ENCODE results near the gene RIT2. TPM values are rescaled to one million over a fixed set of nuclear protein-coding genes. Genes with fewer than 3 reads are reported as not detected.

RIT2 gene
- total and polyA plus RNA-seq, 2 of the 4 experiments (the other 2 are of a cell fraction) = not detected

GRCh38 chr18:43007365-43007764 lies 108.1 kb downstream of the RIT2 start:
- no peaks in the 10 kb centered on the region for H3K79me1 ChIP-seq (ENCODE audit: low read depth in 1 of 2, low read length in 2 of 2)
- no peaks in the 10 kb centered on the region for H3K4me1 ChIP-seq (ENCODE audit: control insufficient read depth, insufficient read depth, low read length)
- no peaks in the 10 kb centered on the region for H4K20me1 ChIP-seq (ENCODE audit: insufficient read depth, low read length)
- no peak overlapping the region for H4K91ac ChIP-seq (ENCODE audit: insufficient read depth, low read depth, low read length)
- H2AK5ac ChIP-seq (ENCODE audit: low read depth, low read length) = no peak overlapping the region
- H4K8ac ChIP-seq (ENCODE audit: low read depth in 2 of 2, low read length in 2 of 2) = no peak overlapping the region
- no peaks in the 10 kb centered on the region for H3K9me1 ChIP-seq (ENCODE audit: insufficient read depth, low read length)
- H3K4me2 ChIP-seq (ENCODE audit: low read depth, low read length) = no peak overlapping the region
- no peak overlapping the region for H2BK20ac ChIP-seq (ENCODE audit: low read depth, low read length)
- no peak overlapping the region for H3K56ac ChIP-seq (ENCODE audit: extremely low read depth, insufficient read depth, low read length)
- no peak overlapping the region for H2AFZ ChIP-seq (replicated peaks; ENCODE audit: low read length, poor library complexity)
- no peak overlapping the region for H3K14ac ChIP-seq (replicated peaks; ENCODE audit: low read depth, low read length)
- no peak overlapping the region for H4K5ac ChIP-seq (ENCODE audit: low read depth, low read length)
- H3K18ac ChIP-seq (ENCODE audit: low read depth, low read length) = no peak overlapping the region
- CTCF ChIA-PET = interaction anchor here (0.6 kb wide), 1 partner anchor 689 kb away, joined by 3 read pairs; no protein-coding TSS in a partner anchor
- no peak overlapping the region for H2BK15ac ChIP-seq (ENCODE audit: low read depth, low read length)
- no peak overlapping the region for H2AK9ac ChIP-seq (replicated peaks; ENCODE audit: low read depth, low read length, poor library complexity)
- H3K27ac ChIP-seq (ENCODE audit: insufficient read depth, low read length) = no peak overlapping the region
- no CpG with 5 or more reads among the region's 2 CpGs for WGBS, 2 experiments (ENCODE audit: extremely low coverage in 2 of 2, insufficient read length in 1 of 2)
- no peaks in the 10 kb centered on the region for H3K36me3 ChIP-seq (ENCODE audit: control insufficient read depth, insufficient read depth, low read length)
- H2BK5ac ChIP-seq (ENCODE audit: low read depth, low read length, poor library complexity, severe bottlenecking) = no peak overlapping the region
- no TSS peak for BruUV-seq (replicated peaks)
- dilution Hi-C loops (cut with HindIII; ENCODE audit: low sequenced_read_pairs, unreplicated experiment) (no loop called here), in situ Hi-C loops (cut with MboI; ENCODE audit: low sequenced_read_pairs) (no loop called here), intact Hi-C loops (cut with micrococcal nuclease) (no loop called here)
- no peaks in the 10 kb centered on the region for H3K9me3 ChIP-seq (ENCODE audit: control insufficient read depth, insufficient read depth, low read length)
- no peak overlapping the region for H3K4ac ChIP-seq (ENCODE audit: low read depth, low read length)
- no peaks in the 10 kb centered on the region for H3K27me3 ChIP-seq (ENCODE audit: control insufficient read depth, insufficient read depth, low read length)
- no peak overlapping the region for H3K4me3 ChIP-seq (ENCODE audit: insufficient read depth, low read depth, low read length)
- H2BK120ac ChIP-seq (ENCODE audit: low read depth, low read length) = no peak overlapping the region
- ATAC-seq (ENCODE audit: low read depth) (no peak), DNase-seq (no peak)
- POLR2A ChIA-PET (ENCODE audit: unreplicated experiment) = no interaction called here
- TF ChIP-seq RAD21 (IDR thresholded peaks at IDR 0.05; ENCODE audit: low read length) = no peak
- TF ChIP-seq USF2 (IDR thresholded peaks at IDR 0.05; ENCODE audit: low read depth, low read length) = no peak
- TF ChIP-seq NFE2L2 (IDR thresholded peaks at IDR 0.05; ENCODE audit: low read depth, low read length) = no peak
- TF ChIP-seq RCOR1 (IDR thresholded peaks at IDR 0.05; ENCODE audit: insufficient replicate concordance, low read length) = no peak
- no peak for TF ChIP-seq MAFK (IDR thresholded peaks at IDR 0.05; ENCODE audit: low read depth, low read length)
- TF ChIP-seq POLR2A (IDR thresholded peaks at IDR 0.05; ENCODE audit: low read depth, low read length) = no peak
- no peak for TF ChIP-seq CEBPB (IDR thresholded peaks at IDR 0.05; ENCODE audit: low read depth, low read length)
- TF ChIP-seq MXI1 (IDR thresholded peaks at IDR 0.05; ENCODE audit: borderline replicate concordance, low read depth, low read length) = no peak
- TF ChIP-seq CTCF (conservative IDR thresholded peaks at IDR 0.05; ENCODE audit: low read depth, low read length) = no peak
- H3K23ac ChIP-seq (ENCODE audit: low read depth, low read length) = no peak overlapping the region
- H3K9ac ChIP-seq (ENCODE audit: low read depth, low read length) = no peak overlapping the region
